GM18508 (cell line): ENCODE results near the gene BMP6.

Experiments
- ATAC-seq: cut with Tn5 transposase; IDR thresholded peaks from one replicate; pipeline ENCODE4 v1.9.1; 2021; ENCODE audit warnings: moderate number of reproducible peaks; ENCODE audit not compliant: insufficient read depth, unreplicated experiment

BMP6 gene

GRCh38 chr6:7899101-7899888, 173.4 kb downstream of the BMP6 start:
- ATAC-seq, result no peak

- ATAC-seq, result no peak
Observed at GRCh38 chr6:7899889-7900213, 174.0 kb downstream of the BMP6 start.

DNA sequence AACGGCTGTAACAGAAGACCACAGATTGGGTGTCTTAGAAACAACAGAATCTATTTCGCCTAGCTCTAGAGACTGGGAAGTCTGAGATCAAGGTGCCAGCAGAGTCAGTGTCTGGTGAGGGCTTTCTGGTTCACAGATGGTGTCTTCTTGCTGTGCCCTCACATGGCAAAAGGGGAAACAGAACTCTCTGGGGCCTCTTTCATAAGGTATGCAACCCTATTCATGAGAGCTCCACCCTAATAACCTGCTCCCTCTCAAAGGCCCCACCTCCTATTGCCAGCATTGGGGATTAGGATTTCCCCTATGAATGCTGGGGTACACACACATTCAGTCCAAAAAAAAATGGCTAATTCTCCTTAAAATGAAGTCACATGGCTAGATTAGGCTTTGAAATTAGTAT, 174.7 kb downstream of the BMP6 start:
- peak; percentile 33 for ATAC-seq

DNA sequence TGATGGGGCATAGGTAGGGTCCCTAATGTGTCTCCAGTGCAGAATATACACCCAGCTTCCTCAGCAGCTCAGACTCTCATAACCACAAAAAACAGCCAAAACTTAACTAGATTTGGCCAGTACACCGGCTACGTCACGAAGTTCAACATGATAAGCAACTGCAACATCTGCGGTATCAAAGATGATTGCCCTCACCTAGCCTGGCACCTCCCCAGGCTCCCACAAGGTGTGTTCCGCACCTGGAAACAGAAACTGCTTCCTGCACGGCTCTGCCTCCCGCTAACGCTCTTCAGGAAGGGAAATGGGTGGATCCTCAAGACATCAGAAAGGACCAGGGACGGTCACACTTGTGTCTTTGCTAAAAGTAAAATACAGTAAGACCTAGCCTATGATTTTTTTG, 175.2 kb downstream of the BMP6 start:
- ATAC-seq, result no peak

- no peak for ATAC-seq
Observed at GRCh38 chr6:7901780-7902179, 175.9 kb downstream of the BMP6 start.

DNA sequence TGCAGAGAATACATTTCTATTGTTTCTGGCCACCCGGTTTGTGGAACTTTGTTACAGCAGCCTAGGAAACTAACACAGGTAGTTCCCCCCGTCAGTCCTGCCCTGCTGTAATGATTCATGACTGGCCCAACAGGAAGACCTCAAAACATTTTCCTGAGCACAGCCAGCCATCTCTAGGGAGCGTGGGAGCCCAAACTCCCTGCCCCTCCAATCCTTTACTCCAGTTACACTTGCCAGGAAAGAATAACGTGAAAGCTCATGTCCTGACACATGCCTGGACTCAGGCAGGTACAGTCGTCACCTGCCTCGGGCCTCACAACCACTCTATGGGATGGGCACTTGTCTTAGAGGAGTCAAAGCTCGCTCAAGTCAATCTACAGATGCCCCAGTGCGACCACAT, 176.3 kb downstream of the BMP6 start:
- no peak for ATAC-seq

DNA sequence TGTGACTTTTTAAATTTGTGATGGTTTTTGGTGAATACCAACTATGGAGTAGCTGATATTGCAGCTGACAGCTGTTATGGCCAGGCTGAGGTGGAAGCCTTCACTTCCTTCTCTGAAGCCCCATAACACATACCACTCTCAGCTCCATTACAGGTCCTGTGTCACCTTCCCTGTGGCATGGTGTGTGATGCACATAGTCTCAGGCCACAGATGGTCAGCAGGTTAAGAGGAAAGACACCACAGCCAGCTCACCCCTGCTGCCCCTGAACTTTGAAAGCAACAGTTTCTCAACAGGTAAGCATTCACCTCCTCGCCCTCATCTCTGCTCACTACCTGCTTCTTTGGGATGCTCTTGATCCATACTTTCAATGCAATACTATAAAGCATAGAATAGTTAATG, 177.0 kb downstream of the BMP6 start:
- no peak for ATAC-seq

DNA sequence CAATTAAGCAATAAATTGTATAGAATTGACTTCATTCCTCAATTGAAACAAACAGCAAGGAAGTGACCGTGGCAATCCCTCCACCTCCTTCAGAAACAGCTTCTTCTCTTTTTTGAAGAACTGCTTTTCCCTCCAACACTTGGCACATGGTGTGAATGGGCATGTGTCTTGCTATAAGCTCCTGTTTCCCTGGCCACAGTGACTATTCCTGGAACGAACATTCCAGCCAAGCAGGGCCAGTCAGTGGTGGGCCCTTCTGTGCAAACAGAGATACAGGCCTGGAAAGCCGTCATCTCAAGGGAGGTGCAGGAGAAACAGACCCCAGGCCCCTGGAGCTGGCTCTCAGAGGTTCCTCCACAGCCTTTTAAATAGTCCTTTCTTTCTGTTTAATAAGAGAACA, 177.8 kb downstream of the BMP6 start:
- ATAC-seq, result no peak

DNA sequence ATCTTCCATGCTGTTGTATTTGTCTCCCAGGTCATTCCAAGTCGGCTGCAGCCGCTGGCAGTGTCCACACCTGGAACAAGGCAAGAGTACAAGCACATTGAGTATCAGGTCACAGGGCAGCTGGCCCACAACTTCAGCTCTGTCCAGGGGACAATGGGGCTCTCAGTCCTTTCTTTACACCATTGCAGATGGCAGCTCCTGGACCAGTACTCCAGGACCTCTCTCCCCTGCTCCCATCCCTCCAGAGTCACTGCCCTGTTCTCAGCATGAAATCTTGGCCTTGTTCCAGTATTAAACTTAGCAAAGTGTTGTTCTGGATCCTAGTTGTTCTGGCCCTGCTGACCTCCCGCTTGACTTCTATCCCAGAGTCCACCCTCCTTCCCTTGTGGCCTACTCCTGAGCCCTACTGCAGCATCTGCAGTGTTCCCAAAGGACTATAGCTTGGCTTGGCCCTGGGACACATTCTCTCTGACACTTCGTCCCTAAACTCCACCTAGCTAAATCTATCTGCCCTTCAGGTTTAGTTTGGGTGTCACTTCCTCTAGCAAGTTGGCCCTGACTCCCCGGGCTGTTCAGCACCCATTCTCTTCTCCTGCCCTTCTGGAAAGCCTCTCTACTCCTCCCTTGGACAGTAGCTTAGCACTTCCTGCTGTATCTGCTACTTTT, 178.9 kb downstream of the BMP6 start:
- ATAC-seq, result no peak

- no peak for ATAC-seq
Observed at GRCh38 chr6:7905416-7905815, 179.5 kb downstream of the BMP6 start.

GRCh38 chr6:7906741-7907140, 180.8 kb downstream of the BMP6 start:
- ATAC-seq, result no peak

DNA sequence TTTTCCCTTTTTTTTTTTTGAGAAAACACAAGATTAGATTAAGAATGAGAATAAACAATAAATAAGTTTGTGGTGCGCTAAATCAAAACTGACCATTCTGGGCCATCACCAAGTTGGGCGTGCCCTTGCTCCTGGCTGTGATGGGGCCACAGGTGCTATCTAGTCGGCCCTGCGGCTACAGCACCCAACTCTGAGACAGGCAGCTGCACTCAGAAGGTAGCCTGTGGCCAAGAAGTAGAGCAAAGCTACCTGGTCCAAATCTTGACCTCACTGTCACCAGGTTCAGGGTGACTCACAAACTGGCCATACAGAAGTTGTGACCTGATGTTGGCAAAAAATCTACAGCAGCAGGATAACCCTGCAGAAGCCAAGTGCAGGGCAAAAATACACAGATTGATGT, 181.3 kb downstream of the BMP6 start:
- no peak for ATAC-seq

GRCh38 chr6:7909323-7910276, 183.7 kb downstream of the BMP6 start:
- ATAC-seq, result no peak

DNA sequence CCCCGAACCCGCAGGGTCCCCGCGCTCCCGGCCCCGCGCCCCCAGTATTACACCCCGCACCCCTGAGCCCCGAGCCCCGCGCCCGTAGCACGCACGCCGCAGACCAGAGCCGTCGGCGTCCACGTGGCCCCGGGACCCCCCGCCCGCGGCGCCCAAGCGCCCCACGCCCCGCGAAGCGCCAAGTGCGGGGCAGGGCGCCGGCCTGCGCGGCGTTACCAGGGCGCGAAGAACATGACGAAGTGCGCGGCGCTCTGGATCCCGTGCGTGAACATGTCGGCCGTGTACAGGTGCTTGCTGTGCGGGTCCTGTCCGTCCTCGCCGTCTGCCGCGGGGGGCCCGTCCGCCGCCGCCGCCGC, 184.4 kb downstream of the BMP6 start:
- ATAC-seq, result no peak

DNA sequence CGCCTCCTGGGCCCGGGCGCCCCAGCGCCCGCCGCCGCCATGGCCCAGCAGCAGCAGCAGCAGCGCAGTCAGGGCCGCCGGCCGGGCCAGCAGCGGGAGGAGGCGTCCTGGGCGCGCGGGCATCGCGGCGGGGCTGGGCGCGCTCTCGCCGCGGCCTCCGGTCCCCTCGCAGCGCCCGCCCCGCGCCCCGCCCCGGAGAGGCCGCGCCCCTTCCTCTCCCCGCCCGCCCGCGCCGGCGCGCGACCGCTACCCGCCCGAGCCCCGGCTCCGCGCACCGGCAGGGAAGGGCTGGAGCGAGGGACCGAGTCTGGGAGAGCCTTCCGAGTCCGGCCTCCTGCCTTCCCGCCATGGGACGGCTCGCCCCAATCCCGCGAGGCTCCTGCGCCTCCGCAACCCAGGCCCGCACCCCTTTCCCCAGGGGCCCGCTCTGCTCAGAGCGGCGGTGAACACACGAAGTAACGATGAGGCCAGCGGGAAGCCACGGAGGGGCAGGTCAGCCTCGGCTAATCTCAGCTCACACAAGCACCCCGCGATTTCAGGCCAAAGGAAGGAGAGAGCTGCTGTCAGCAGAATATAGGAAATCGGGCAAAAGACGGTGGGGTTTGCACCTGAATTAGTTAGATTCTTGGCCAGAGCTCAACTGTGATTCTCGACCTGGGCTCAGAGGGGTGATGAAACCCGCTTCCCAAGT, 184.9 kb downstream of the BMP6 start, which contains the start of gene TXNDC5:
TXNDC5 (minus strand) TSS at position 135 of the 691 bp plus-strand sequence; CDS start at position 123, 12 bp downstream.
- ATAC-seq, result no peak

DNA sequence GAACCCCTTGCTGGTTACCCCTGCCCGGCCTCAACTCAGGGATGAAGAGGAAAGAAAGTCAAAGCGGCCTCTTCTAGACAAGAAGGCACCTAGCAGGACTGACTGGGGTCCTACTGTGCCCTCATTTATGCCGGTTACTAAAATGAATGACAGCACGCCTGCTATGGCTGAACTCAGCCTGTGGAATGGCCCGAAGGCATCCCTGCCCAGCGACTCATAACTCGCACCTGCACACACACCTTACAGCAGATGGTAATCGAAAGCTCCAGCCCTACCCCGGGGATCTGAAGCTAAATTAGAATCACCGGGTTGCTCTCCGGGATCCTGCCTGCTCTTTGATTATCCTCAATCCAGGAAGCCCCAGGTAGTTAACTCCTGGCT, 185.4 kb downstream of the BMP6 start:
- ATAC-seq, result no peak

DNA sequence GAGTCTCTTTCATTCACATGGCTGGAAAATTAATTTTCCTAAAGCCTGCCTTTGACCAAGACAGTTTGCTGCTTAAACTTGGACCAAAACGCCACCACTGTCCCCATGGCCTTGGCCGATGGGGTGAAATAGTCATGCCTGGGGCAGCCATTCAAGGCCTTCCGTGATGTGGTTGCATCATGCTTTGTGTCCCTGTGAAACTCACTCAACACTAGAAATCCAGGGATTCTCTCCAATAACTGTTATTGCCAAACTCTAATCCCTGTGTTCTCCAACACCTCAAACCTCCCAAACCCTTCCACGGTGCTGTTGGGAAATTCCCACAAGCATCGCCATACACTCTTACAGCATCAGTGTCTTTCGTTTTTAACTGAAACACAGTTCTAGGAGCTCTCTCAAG, 186.1 kb downstream of the BMP6 start:
- ATAC-seq, result no peak

DNA sequence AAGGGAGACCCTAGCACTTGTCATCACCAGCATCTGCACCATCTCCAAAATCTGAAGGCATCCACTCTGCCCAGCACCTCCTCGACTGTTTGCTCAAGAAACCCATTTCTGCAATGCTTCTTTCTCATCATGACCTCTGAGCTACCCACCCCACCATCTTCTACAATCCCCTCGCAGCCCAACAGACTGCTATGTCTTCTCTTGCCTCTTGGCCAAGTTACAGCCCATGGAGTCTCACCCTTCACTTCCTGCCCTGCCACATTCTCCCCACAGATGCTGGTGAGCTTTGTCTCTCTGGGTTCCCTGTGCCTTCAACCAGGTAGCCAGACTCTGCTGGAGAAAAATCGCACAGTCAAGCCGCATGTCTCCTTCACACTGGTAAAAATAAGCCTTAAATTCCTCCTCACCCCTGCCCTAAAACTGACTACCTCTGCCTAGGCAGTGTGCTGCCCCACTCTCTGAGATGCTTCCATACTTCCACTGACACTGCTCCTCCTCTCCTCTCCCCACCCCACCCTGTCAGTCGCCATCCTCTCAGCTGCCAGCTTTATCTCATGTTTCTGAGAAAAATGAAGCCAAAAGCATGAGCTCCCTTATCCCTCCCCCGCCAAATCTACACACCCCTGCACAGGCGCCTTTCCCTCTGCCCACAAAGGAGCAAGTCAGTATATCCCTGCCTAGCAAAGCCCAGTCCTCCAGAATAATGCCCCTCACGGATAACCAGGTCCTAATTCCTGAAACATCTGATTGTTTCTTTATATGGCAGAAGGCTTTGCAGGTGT, 187.0 kb downstream of the BMP6 start:
- ATAC-seq, result no peak

DNA sequence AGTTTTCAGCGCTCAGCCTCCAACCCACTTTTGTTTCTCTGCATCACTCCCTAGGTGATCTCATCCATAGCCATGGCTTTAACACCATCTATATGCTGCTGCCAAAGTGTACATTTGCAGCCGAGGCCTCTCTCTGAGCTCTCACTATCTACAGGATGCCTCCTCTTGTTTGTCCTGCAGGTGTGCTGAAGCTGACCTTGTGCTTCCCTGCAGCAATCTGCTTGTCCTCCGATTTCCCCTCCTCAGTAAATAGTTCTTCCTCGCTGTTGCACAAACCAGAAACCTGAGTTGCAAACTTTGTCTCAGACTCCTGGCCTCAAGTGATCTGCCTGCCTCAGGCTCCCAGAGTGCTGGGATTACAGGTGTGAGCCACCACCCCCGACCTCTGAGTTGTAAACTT, 188.4 kb downstream of the BMP6 start:
- no peak for ATAC-seq
